ENCODE measurements around the gene EPHB2. TPM values are rescaled to one million over a fixed set of nuclear protein-coding genes. Genes with fewer than 3 reads are reported as not detected.

EPHB2 gene
- total RNA-seq, 6 experiments from 2014 or later = 0.24 to 1.8 (median 0.62) TPM

DNA sequence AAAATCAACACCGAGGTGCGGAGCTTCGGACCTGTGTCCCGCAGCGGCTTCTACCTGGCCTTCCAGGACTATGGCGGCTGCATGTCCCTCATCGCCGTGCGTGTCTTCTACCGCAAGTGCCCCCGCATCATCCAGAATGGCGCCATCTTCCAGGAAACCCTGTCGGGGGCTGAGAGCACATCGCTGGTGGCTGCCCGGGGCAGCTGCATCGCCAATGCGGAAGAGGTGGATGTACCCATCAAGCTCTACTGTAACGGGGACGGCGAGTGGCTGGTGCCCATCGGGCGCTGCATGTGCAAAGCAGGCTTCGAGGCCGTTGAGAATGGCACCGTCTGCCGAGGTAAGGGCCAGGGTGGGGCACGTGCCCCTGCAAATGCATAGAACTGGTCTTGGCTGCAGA, 74.1 kb downstream of the EPHB2 start:
- no peak for ATAC-seq
- H3K27me3 ChIP-seq = no peaks in the 10 kb centered on the region
- no peaks in the 10 kb centered on the region for H3K9me3 ChIP-seq
- no peaks in the 10 kb centered on the region for H3K4me1 ChIP-seq
- no peaks in the 10 kb centered on the region for H3K36me3 ChIP-seq
- DNase-seq = no peak
- TF ChIP-seq, protein P1, sequence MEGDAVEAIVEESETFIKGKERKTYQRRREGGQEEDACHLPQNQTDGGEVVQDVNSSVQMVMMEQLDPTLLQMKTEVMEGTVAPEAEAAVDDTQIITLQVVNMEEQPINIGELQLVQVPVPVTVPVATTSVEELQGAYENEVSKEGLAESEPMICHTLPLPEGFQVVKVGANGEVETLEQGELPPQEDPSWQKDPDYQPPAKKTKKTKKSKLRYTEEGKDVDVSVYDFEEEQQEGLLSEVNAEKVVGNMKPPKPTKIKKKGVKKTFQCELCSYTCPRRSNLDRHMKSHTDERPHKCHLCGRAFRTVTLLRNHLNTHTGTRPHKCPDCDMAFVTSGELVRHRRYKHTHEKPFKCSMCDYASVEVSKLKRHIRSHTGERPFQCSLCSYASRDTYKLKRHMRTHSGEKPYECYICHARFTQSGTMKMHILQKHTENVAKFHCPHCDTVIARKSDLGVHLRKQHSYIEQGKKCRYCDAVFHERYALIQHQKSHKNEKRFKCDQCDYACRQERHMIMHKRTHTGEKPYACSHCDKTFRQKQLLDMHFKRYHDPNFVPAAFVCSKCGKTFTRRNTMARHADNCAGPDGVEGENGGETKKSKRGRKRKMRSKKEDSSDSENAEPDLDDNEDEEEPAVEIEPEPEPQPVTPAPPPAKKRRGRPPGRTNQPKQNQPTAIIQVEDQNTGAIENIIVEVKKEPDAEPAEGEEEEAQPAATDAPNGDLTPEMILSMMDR (IDR thresholded peaks at IDR 0.05) = no peak
- no peak for TF ChIP-seq POLR2A (IDR thresholded peaks at IDR 0.05)
- intact Hi-C loops (cut with DNase I) = no loop called here
- 87% methylated on average over 10 of the region's 27 CpGs for WGBS (ENCODE audit: insufficient coverage, low coverage, low lambda C conversion rate, missing lambda C conversion rate)
- no peak overlapping the region for H3K27ac ChIP-seq
- no peak overlapping the region for H3K4me3 ChIP-seq

DNA sequence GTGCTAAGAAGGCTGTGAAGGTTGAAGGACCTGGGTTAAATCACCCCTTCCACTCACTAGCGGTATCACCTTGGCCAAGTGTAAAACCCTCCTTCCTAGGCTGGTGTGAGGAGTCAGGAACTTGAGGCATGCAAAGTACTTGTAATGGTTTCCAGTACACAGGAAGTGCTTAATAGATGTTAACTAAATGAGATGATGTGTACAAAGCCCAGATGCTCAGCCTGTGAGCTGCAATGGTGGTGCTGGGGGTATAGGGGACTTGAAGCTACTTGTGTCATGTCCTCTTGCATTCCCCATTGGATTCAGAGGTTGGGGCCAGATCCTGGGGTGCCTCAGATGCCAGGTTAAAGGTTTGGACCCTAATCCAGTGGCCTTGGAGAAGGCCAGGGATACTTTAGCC, 75.5 kb downstream of the EPHB2 start:
- intact Hi-C loops (cut with DNase I) = no loop called here
- Histone ChIP-seq H3K27ac (no peak overlapping the region), H3K4me1 (no peaks in the 10 kb centered on the region), H3K4me3 (no peak overlapping the region), H3K36me3 (no peaks in the 10 kb centered on the region), H3K9me3 (no peaks in the 10 kb centered on the region), H3K27me3 (no peaks in the 10 kb centered on the region)
- 100% methylated on average over 1 of the region's 1 CpG for WGBS (ENCODE audit: insufficient coverage, low coverage, low lambda C conversion rate, missing lambda C conversion rate)
- no peak for TF ChIP-seq POLR2A (IDR thresholded peaks at IDR 0.05)
- TF ChIP-seq, protein P1 (IDR thresholded peaks at IDR 0.05) = no peak
- DNase-seq (no peak), ATAC-seq (no peak)

DNA sequence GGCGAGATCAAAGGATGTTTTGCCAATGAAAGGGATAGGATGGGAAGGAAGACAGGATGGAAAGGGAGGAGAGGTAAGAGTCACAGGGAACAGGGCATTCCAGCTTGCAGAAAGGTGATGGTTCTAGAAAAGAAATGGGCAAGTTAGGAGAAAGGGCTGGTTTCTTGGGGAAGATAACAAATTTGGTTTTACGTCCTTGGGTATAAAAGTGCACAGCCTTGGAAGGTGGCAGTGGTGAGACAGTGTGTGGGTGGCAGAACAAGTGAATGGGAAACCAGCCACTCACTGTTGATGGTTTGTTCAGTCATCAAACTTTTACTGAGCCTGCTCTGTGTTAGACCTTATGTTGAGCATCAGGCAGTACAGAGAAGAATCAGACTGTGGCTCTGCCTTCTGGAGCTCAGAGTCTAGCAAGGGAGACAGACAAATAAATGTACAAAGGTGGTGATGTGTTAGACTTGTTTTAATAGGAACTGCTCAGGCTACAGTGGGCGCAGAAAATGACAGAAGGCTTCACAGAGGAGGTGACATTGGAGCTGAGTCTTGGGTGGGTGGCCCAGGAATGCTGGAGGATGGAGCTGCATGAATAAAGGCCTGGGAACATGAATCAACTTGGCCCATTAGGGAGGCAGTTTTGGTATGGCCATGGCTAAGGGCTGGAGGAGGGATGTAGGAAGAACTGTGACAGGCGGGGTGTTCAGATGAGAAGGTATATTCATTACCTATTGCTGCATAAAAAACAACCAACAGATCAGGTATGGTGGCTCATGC, 76.3 kb downstream of the EPHB2 start:
- no peak overlapping the region for H3K27ac ChIP-seq
- H3K9me3 ChIP-seq = no peaks in the 10 kb centered on the region
- H3K4me3 ChIP-seq = no peak overlapping the region
- ATAC-seq = no peak
- DNase-seq = no peak
- no peaks in the 10 kb centered on the region for H3K27me3 ChIP-seq
- 83% methylated on average over 4 of the region's 4 CpGs for WGBS (ENCODE audit: insufficient coverage, low coverage, low lambda C conversion rate, missing lambda C conversion rate)
- intact Hi-C loops (cut with DNase I) = no loop called here
- H3K4me1 ChIP-seq = no peaks in the 10 kb centered on the region
- H3K36me3 ChIP-seq = no peaks in the 10 kb centered on the region
- TF ChIP-seq, protein P1 (IDR thresholded peaks at IDR 0.05) = no peak
- TF ChIP-seq POLR2A (IDR thresholded peaks at IDR 0.05) = no peak

DNA sequence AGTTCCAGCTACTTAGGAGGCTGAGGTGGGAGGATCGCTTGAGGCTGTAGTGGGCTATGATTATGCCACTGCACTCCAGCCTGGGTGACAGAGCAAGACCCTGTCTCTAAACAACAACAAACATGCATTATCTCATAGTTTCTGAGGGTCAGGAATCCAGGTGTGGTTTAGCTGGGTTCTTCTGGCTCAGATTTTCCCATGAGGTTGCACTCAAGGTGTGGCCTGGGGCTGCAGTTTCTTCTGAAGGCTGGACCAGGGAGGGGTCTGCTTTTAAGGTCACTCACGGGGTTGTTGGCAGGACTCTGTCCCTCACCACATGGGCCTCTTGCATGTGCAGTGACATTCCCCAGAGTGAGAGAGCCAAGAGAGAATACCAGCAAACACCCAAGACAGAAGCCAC, 77.0 kb downstream of the EPHB2 start:
- ATAC-seq = no peak
- no peak overlapping the region for H3K4me3 ChIP-seq
- WGBS (ENCODE audit: insufficient coverage, low coverage, low lambda C conversion rate, missing lambda C conversion rate) = 100% methylated on average over 1 of the region's 2 CpGs

More for the DNA sequence above, 77.0 kb downstream of the EPHB2 start:
- DNase-seq = no peak
- TF ChIP-seq, protein P1 (IDR thresholded peaks at IDR 0.05) = no peak
- TF ChIP-seq POLR2A (IDR thresholded peaks at IDR 0.05) = no peak
- H3K27me3 ChIP-seq = no peaks in the 10 kb centered on the region
- no peaks in the 10 kb centered on the region for H3K4me1 ChIP-seq
- no peaks in the 10 kb centered on the region for H3K9me3 ChIP-seq
- intact Hi-C loops (cut with DNase I) = no loop called here
- no peak overlapping the region for H3K27ac ChIP-seq
- H3K36me3 ChIP-seq = no peaks in the 10 kb centered on the region
